Activated naive CD4-positive, alpha-beta T cell treated with anti-CD3 and anti-CD28 coated beads for 36 hours (primary cell): ENCODE measurements around the gene KCNK10. TPM values are rescaled to one million over a fixed set of nuclear protein-coding genes. Genes with fewer than 3 reads are reported as not detected.
"Not testable (repeated sequence)": the region's sequence is repeated elsewhere in the genome, so short reads cannot be mapped to it uniquely, and the experiment has no call there.

Experiments
- CTCF ChIA-PET: fragments of 350-600 bp; sonication (Branson Sonifier 250); formaldehyde crosslinking; loops from one replicate; lab custom pipeline; 2021; ENCODE audit warnings: antibody characterized with exemption; lab: Charles Lee
- DNase-seq: peaks from one replicate; pipeline ENCODE4 v3.0.0-alpha.2; 2020
- H3K27ac Mint-ChIP-seq: one replicate; pipeline ENCODE4 v1.8.0; 2021; ENCODE audit warnings: mild to moderate bottlenecking, mixed read lengths
- H3K27me3 Mint-ChIP-seq: one replicate; pipeline ENCODE4 v1.8.0; 2021; ENCODE audit warnings: low read depth, mixed read lengths
- H3K36me3 Mint-ChIP-seq: one replicate; pipeline ENCODE4 v1.8.0; 2021; ENCODE audit warnings: low read depth, mixed read lengths
- H3K4me1 Mint-ChIP-seq: one replicate; pipeline ENCODE4 v1.8.0; 2021; ENCODE audit warnings: low read depth, mixed read lengths
- H3K4me3 Mint-ChIP-seq: one replicate; pipeline ENCODE4 v1.8.0; 2021; ENCODE audit warnings: mild to moderate bottlenecking, moderate library complexity, mixed read lengths
- H3K9me3 Mint-ChIP-seq: one replicate; pipeline ENCODE4 v1.8.0; 2021; ENCODE audit warnings: mixed read lengths
- intact Hi-C: fragments of 100-400 bp; cut with micrococcal nuclease; formaldehyde crosslinking; loops from one replicate; pipeline ENCODE4 v1.15.1; 2023
- total RNA-seq, 2 experiments: library from RNA; stranded (reverse); gene quantifications; one replicate each; pipeline ENCODE4 v1.2.3, GENCODE V29; 2021

The KCNK10 gene
- total RNA-seq, 2 experiments from 2014 or later, result not detected

GRCh38 chr14:88286309-88286708 lies 36.8 kb downstream of the KCNK10 start:
- no peak for DNase-seq
- H3K27me3 Mint-ChIP-seq, result peaks cover 12% of the 10 kb centered on the region
- CTCF ChIA-PET, result no interaction called here
- no peak overlapping the region for H3K27ac Mint-ChIP-seq
- no peaks in the 10 kb centered on the region for H3K9me3 Mint-ChIP-seq
- H3K36me3 Mint-ChIP-seq, result no peaks in the 10 kb centered on the region
- H3K4me1 Mint-ChIP-seq, result no peaks in the 10 kb centered on the region
- intact Hi-C loops, result no loop called here
- no peak overlapping the region for H3K4me3 Mint-ChIP-seq

GRCh38 chr14:88281447-88281846 lies 41.6 kb downstream of the KCNK10 start:
- Mint-ChIP-seq H3K4me1 (no peaks in the 10 kb centered on the region), H3K27ac (no peak overlapping the region), H3K36me3 (no peaks in the 10 kb centered on the region), H3K4me3 (no peak overlapping the region), H3K27me3 (peaks cover 6% of the 10 kb centered on the region), H3K9me3 (no peaks in the 10 kb centered on the region)
- CTCF ChIA-PET, result no interaction called here
- no peak for DNase-seq
- intact Hi-C loops, result no loop called here

- H3K9me3 Mint-ChIP-seq, result no peaks in the 10 kb centered on the region
- peaks cover 16% of the 10 kb centered on the region for H3K27me3 Mint-ChIP-seq
- no peaks in the 10 kb centered on the region for H3K4me1 Mint-ChIP-seq
- no peak overlapping the region for H3K27ac Mint-ChIP-seq
- H3K36me3 Mint-ChIP-seq, result no peaks in the 10 kb centered on the region
- no peak overlapping the region for H3K4me3 Mint-ChIP-seq
- CTCF ChIA-PET, result no interaction called here
- no peak for DNase-seq
- intact Hi-C loops, result no loop called here
Measured at GRCh38 chr14:88276923-88277596, 46.0 kb downstream of the KCNK10 start.

- Mint-ChIP-seq H3K27me3 (peaks cover 26% of the 10 kb centered on the region), H3K4me3 (no peak overlapping the region), H3K4me1 (no peaks in the 10 kb centered on the region), H3K9me3 (no peaks in the 10 kb centered on the region), H3K36me3 (no peaks in the 10 kb centered on the region), H3K27ac (no peak overlapping the region)
- intact Hi-C loops, result no loop called here
- DNase-seq, result no peak
- CTCF ChIA-PET, result interaction anchor here (1.2 kb wide), 1 partner anchor 10 kb away, joined by 3 read pairs; no protein-coding TSS in a partner anchor
Measured at GRCh38 chr14:88272390-88273269, 50.4 kb downstream of the KCNK10 start.

GRCh38 chr14:88271205-88271604 lies 51.9 kb downstream of the KCNK10 start:
- Mint-ChIP-seq H3K4me3 (no peak overlapping the region), H3K27ac (no peak overlapping the region), H3K36me3 (no peaks in the 10 kb centered on the region), H3K9me3 (no peaks in the 10 kb centered on the region), H3K27me3 (peaks cover 27% of the 10 kb centered on the region), H3K4me1 (no peaks in the 10 kb centered on the region)
- no peak for DNase-seq
- intact Hi-C loops, result no loop called here
- CTCF ChIA-PET, result no interaction called here

GRCh38 chr14:88270776-88271175 lies 52.3 kb downstream of the KCNK10 start:
- intact Hi-C loops, result no loop called here
- Mint-ChIP-seq H3K4me1 (no peaks in the 10 kb centered on the region), H3K27me3 (peaks cover 31% of the 10 kb centered on the region), H3K36me3 (no peaks in the 10 kb centered on the region), H3K27ac (no peak overlapping the region), H3K9me3 (no peaks in the 10 kb centered on the region), H3K4me3 (no peak overlapping the region)
- no peak for DNase-seq
- CTCF ChIA-PET, result no interaction called here

GRCh38 chr14:88269806-88270420 lies 53.2 kb downstream of the KCNK10 start:
- intact Hi-C loops, result no loop called here
- no peak overlapping the region for H3K27ac Mint-ChIP-seq
- no peaks in the 10 kb centered on the region for H3K36me3 Mint-ChIP-seq
- H3K4me3 Mint-ChIP-seq, result no peak overlapping the region
- H3K9me3 Mint-ChIP-seq, result no peaks in the 10 kb centered on the region
- peaks cover 31% of the 10 kb centered on the region for H3K27me3 Mint-ChIP-seq
- no peaks in the 10 kb centered on the region for H3K4me1 Mint-ChIP-seq
- CTCF ChIA-PET, result no interaction called here
- DNase-seq, result no peak

- Mint-ChIP-seq H3K4me3 (no peak overlapping the region), H3K27ac (no peak overlapping the region), H3K4me1 (no peaks in the 10 kb centered on the region), H3K36me3 (no peaks in the 10 kb centered on the region), H3K27me3 (peaks cover 31% of the 10 kb centered on the region), H3K9me3 (no peaks in the 10 kb centered on the region)
- no peak for DNase-seq
- intact Hi-C loops, result no loop called here
- CTCF ChIA-PET, result no interaction called here
Measured at GRCh38 chr14:88266474-88266873, 56.6 kb downstream of the KCNK10 start.

GRCh38 chr14:88264116-88264515 lies 59.0 kb downstream of the KCNK10 start:
- no peaks in the 10 kb centered on the region for H3K9me3 Mint-ChIP-seq
- H3K27ac Mint-ChIP-seq, result no peak overlapping the region
- peaks cover 23% of the 10 kb centered on the region for H3K27me3 Mint-ChIP-seq
- CTCF ChIA-PET, result no interaction called here
- no peaks in the 10 kb centered on the region for H3K36me3 Mint-ChIP-seq
- H3K4me1 Mint-ChIP-seq, result no peaks in the 10 kb centered on the region
- intact Hi-C loops, result no loop called here
- H3K4me3 Mint-ChIP-seq, result no peak overlapping the region
- DNase-seq, result no peak

GRCh38 chr14:88261302-88261701 lies 61.8 kb downstream of the KCNK10 start:
- DNase-seq, H3K4me3 Mint-ChIP-seq, H3K4me1 Mint-ChIP-seq, H3K27ac Mint-ChIP-seq, intact Hi-C loops, H3K9me3 Mint-ChIP-seq, H3K36me3 Mint-ChIP-seq: not testable (repeated sequence)
- CTCF ChIA-PET, result interaction anchor here (0.6 kb wide), 1 partner anchor 36 kb away, joined by 4 read pairs; no protein-coding TSS in a partner anchor
- H3K27me3 Mint-ChIP-seq, result peaks cover 24% of the 10 kb centered on the region

GRCh38 chr14:88258021-88258420 lies 65.0 kb downstream of the KCNK10 start:
- CTCF ChIA-PET, result no interaction called here
- Mint-ChIP-seq H3K4me3 (no peak overlapping the region), H3K27ac (no peak overlapping the region), H3K36me3 (no peaks in the 10 kb centered on the region), H3K9me3 (no peaks in the 10 kb centered on the region), H3K4me1 (no peaks in the 10 kb centered on the region), H3K27me3 (peaks cover 14% of the 10 kb centered on the region)
- intact Hi-C loops, result no loop called here
- no peak for DNase-seq

- Mint-ChIP-seq H3K36me3 (no peaks in the 10 kb centered on the region), H3K27me3 (peaks cover 11% of the 10 kb centered on the region)
Measured at GRCh38 chr14:88256997-88257950, 65.8 kb downstream of the KCNK10 start.

More at GRCh38 chr14:88256997-88257950, 65.8 kb downstream of the KCNK10 start:
- no peak overlapping the region for H3K4me3 Mint-ChIP-seq
- intact Hi-C loops, result no loop called here
- H3K27ac Mint-ChIP-seq, result no peak overlapping the region
- no peaks in the 10 kb centered on the region for H3K4me1 Mint-ChIP-seq
- CTCF ChIA-PET, result no interaction called here
- no peak for DNase-seq
- no peaks in the 10 kb centered on the region for H3K9me3 Mint-ChIP-seq
